Common myeloid progenitor, CD34-positive (primary cell): ENCODE measurements around the gene GUCD1.

ENCODE experiments used
- CTCF ChIA-PET: fragments of 350-600 bp; sonication (Branson Sonifier 250); formaldehyde crosslinking; loops from one replicate; lab custom pipeline; 2021; ENCODE audit warnings: antibody characterized with exemption; lab: Charles Lee
- POLR2A ChIA-PET: fragments of 350-600 bp; sonication (Branson Sonifier 250); formaldehyde crosslinking; loops from one replicate; lab custom pipeline; 2021; ENCODE audit warnings: antibody characterized with exemption; lab: Charles Lee
- DNase-seq, 3 donors: peaks; one replicate each; pipeline versions ENCODE4 v3.0.0 to v3.0.0-alpha.2; 2013
- H3K27ac ChIP-seq, 2 experiments: 1 replicate in 1 of 2; 2 replicates in 1 of 2; pipeline ENCODE4 v1.7.0; 2013; ENCODE audit warnings: inconsistent platforms in 2 of 2, low read length in 2 of 2, mild to moderate bottlenecking in 2 of 2, low read depth in 1 of 2, moderate library complexity in 1 of 2; ENCODE audit not compliant: severe bottlenecking in 2 of 2, insufficient read depth in 1 of 2, poor library complexity in 1 of 2
- H3K27me3 ChIP-seq, 5 experiments: replicated peaks in 2 of 5; 1 replicate in 3 of 5; 2 replicates in 2 of 5; pipeline versions ENCODE4 v1.6.1 to v1.7.0; 2013; ENCODE audit warnings: low read length in 4 of 5, mild to moderate bottlenecking in 2 of 5, moderate library complexity in 2 of 5, inconsistent platforms in 1 of 5; ENCODE audit not compliant: insufficient read depth in 5 of 5, control insufficient read depth in 4 of 5
- H3K36me3 ChIP-seq, 4 experiments: 1 replicate in 2 of 4; 2 replicates in 2 of 4; pipeline versions ENCODE4 v1.6.1 to v1.7.0; 2013; ENCODE audit warnings: low read length in 3 of 4, control low read depth in 1 of 4, mild to moderate bottlenecking in 1 of 4; ENCODE audit not compliant: control insufficient read depth in 4 of 4, insufficient read depth in 4 of 4
- H3K4me1 ChIP-seq, 4 experiments: 1 replicate in 3 of 4; 2 replicates in 1 of 4; pipeline versions ENCODE4 v1.6.1 to v1.7.1; 2013; ENCODE audit warnings: low read length in 3 of 4, mild to moderate bottlenecking in 3 of 4, control low read depth in 1 of 4, inconsistent platforms in 1 of 4, moderate library complexity in 1 of 4; ENCODE audit not compliant: control insufficient read depth in 4 of 4, insufficient read depth in 4 of 4; ENCODE audit errors: control extremely low read depth in 1 of 4
- H3K4me3 ChIP-seq, 7 experiments: 1 replicate in 4 of 7; 2 replicates in 3 of 7; pipeline versions ENCODE4 v1.5.1 to v1.7.0; 2013; ENCODE audit warnings: mild to moderate bottlenecking in 7 of 7, low read length in 6 of 7, moderate library complexity in 6 of 7, inconsistent platforms in 2 of 7, low read depth in 2 of 7, control low read depth in 1 of 7; ENCODE audit not compliant: insufficient read depth in 4 of 7, control insufficient read depth in 1 of 7; ENCODE audit errors: extremely low read depth in 1 of 7
- H3K9me3 ChIP-seq, 5 experiments: 1 replicate in 4 of 5; 2 replicates in 1 of 5; pipeline versions ENCODE4 v1.6.1 to v1.7.1; 2013; ENCODE audit warnings: low read length in 4 of 5, mild to moderate bottlenecking in 2 of 5, inconsistent platforms in 1 of 5, low read depth in 1 of 5, moderate library complexity in 1 of 5; ENCODE audit not compliant: control insufficient read depth in 4 of 5, insufficient read depth in 2 of 5; ENCODE audit errors: control extremely low read depth in 1 of 5
- WGBS: methylation state at CpG from one replicate; pipeline ENCODE4 v1.1.5; 2013; ENCODE audit not compliant: insufficient coverage; 5-methylcytosine and 5-hydroxymethylcytosine counted together

Gene GUCD1

DNA sequence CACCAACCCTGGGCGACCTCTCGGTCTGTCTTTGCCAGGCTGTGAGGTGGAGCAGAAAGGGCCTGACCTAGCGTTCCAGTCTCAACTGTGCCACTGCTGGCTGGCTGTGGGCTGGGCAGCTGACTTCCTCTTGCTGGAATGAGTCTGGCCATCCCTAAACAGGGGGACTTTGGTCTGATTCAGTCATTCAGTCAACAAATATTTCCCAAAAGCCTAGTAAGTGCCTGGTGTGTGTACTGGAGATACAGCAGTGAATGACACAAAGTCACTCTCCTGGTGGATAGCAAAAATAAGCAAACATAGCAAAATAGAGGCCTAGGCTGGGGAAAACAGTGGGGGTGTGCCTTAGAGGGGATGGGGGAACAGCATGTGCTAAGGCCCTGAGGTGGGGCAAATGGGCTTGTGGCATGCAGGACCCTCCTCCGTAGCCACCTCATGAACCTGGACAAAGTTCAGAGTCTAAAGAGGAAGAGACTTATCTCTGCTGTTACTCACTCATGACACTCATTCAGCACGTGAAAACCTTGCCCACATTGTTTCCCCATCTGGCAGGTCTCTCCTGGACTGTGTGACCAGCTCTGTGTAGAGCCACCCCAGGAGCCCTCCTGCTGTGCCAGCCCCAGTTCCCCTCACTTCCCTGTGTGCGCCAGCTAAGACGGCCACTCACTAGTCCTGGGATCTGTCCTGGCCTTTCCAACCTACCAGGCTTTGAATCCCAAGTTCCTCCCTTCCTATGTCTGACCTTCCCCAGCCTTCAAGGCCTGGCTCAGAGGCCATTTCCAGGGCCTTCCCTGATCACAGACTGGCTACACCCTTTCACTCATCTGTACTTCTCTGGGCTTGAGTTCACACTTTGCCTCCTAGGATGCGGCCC, 4.7 kb downstream of the GUCD1 start:
- H3K27ac ChIP-seq = peak overlapping the region; percentile 27 to 47
- ChIA-PET CTCF (interaction anchor here (0.8 to 1.0 kb wide), 2 partner anchors 28 to 126 kb away, joined by 3 to 4 read pairs; no protein-coding TSS in a partner anchor), POLR2A (no interaction called here)
- DNase-seq = peak in 2 of 3 donors; percentile 11 to 38
- H3K27me3 ChIP-seq = no peaks in the 10 kb centered on the region
- WGBS = 80% methylated on average over 8 of the region's 8 CpGs
- H3K9me3 ChIP-seq = no peaks in the 10 kb centered on the region
- peaks cover 13 to 43% (median 35%) of the 10 kb centered on the region in 4 experiments for H3K4me1 ChIP-seq
- H3K36me3 ChIP-seq = peaks cover 2 to 46% (median 34%) of the 10 kb centered on the region in 4 experiments
- no peak overlapping the region for H3K4me3 ChIP-seq

DNA sequence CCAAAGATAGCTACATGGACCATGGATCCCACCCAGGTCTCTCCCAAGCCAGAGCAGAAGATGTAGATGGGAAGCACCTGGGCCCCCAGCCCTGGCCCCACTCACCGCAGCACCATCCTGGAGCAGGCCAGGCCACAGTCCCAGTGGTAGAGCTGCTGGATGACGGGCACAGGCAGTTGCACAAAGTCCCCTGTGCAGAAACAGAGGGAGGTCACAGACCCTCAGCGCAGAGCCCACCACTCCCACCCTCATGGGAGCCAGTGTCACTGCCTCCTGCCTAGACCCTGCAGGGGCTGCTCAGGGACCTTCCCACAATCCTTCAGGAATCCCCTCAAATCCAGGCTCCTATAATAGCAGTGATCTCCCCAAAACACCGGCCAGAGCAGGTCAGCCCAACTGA, 6.1 kb downstream of the GUCD1 start:
- peaks cover 3 to 61% (median 42%) of the 10 kb centered on the region in 4 experiments for H3K36me3 ChIP-seq
- H3K4me3 ChIP-seq = no peak overlapping the region
- POLR2A ChIA-PET = no interaction called here
- peaks cover 9 to 35% (median 29%) of the 10 kb centered on the region in 4 experiments for H3K4me1 ChIP-seq
- H3K27ac ChIP-seq = no peak overlapping the region
- 95% methylated on average over 4 of the region's 4 CpGs for WGBS
- H3K9me3 ChIP-seq = no peaks in the 10 kb centered on the region
- CTCF ChIA-PET = interaction anchor here (0.8 to 1.1 kb wide), 2 partner anchors 21 to 225 kb away, joined by 3 read pairs; no protein-coding TSS in a partner anchor
- H3K27me3 ChIP-seq = no peaks in the 10 kb centered on the region
- DNase-seq = no peak

- Histone ChIP-seq H3K4me1 (peaks cover 0 to 24% (median 19%) of the 10 kb centered on the region in 4 experiments), H3K27me3 (no peaks in the 10 kb centered on the region), H3K9me3 (no peaks in the 10 kb centered on the region), H3K36me3 (peaks cover 11 to 84% (median 61%) of the 10 kb centered on the region in 4 experiments), H3K4me3 (no peak overlapping the region), H3K27ac (peak overlapping the region in 1 of 2 experiments; percentile 28)
- ChIA-PET POLR2A (no interaction called here), CTCF (interaction anchor here (1.3 to 1.8 kb wide), 2 partner anchors 13 to 18 kb away, joined by 4 to 6 read pairs; no protein-coding TSS in a partner anchor)
- WGBS = 99% methylated on average over 11 of the region's 11 CpGs
- no peak for DNase-seq
Measured at GRCh38 chr22:24543679-24544243, 11.2 kb downstream of the GUCD1 start.

DNA sequence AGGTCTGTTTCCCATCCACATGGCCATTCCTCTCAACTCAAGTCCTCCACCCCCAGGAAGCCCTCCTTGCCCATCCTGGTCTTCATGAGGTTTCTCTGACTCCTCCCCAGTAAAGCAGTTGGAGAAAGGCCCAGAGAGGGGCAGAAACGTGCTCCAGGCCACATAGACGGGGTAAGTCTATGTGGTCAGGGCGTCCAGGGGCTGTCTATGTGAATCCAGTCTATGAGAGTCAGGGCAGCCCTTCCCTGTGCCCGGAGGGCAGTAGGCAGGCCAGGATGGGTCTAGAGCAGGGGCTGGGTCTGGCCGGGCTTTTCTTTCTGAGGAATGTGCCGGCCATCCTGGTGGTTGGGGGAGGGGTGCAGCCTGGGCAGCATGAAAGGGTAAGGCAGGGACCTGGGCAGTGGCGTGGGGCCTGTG, 11.7 kb downstream of the GUCD1 start:
- 97% methylated on average over 5 of the region's 7 CpGs for WGBS
- no peaks in the 10 kb centered on the region for H3K27me3 ChIP-seq
- peak overlapping the region in 1 of 2 experiments; percentile 28 for H3K27ac ChIP-seq
- ChIA-PET POLR2A (no interaction called here), CTCF (interaction anchor here (7.4 kb wide), 1 partner anchor 16 kb away, joined by 73 read pairs; no protein-coding TSS in a partner anchor)
- H3K36me3 ChIP-seq = peaks cover 11 to 78% (median 56%) of the 10 kb centered on the region in 4 experiments
- no peaks in the 10 kb centered on the region for H3K9me3 ChIP-seq
- peaks cover 0 to 24% (median 19%) of the 10 kb centered on the region in 4 experiments for H3K4me1 ChIP-seq
- H3K4me3 ChIP-seq = no peak overlapping the region
- DNase-seq = no peak

- peak in 2 of 3 donors; percentile 61 to 65 for DNase-seq
- Histone ChIP-seq H3K27ac (peak overlapping the region in 1 of 2 experiments; percentile 49), H3K4me1 (peaks cover 0 to 24% (median 19%) of the 10 kb centered on the region in 4 experiments), H3K9me3 (no peaks in the 10 kb centered on the region), H3K4me3 (no peak overlapping the region), H3K27me3 (no peaks in the 10 kb centered on the region), H3K36me3 (peaks cover 11 to 73% (median 51%) of the 10 kb centered on the region in 4 experiments)
- ChIA-PET CTCF (interaction anchor here (1.3 to 7.4 kb wide), 2 partner anchors 10 to 16 kb away, joined by 8 to 73 read pairs; no protein-coding TSS in a partner anchor), POLR2A (no interaction called here)
- WGBS = 66% methylated on average over 3 of the region's 9 CpGs
Measured at GRCh38 chr22:24542641-24543040, 12.3 kb downstream of the GUCD1 start.

DNA sequence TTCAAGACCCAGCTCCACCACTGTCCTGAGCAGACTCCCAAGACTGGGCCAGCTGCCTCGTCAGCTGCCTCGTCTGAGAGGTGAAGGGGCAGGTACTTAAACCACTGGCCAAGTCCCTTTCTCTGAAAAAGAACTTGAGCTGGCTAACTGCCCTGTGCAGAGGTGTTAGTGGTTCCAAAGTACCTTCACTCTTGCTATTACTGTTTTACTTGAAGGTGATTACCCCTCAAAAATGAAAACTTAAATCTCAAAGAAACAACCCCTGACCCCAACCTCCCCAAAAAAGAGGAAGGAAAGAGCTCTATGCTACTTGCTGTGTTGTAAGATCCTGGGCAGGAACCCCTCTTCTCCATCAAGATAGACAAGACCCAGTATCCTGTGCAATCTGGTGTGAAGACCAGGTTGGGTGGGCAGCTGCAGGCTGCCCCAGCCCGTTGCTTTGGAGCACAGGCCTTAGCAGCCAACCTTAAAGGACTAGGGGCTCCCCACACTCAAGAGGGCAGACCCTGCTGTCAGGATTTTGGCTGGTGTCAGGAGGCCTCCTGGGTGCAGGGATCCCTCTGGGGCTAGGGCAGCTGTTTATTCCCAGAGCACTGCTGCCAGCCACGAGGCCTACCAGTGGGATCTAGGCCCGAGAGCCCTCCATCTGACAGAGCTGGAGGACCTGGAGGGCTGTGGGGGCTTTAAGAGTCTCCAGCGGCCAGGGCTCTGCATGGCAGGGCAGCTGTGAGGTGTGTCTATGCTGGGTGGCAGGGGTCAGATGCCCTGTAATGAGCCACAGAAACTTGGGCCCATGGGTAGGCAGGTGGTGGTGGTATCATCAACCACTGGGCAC, 13.0 kb downstream of the GUCD1 start:
- H3K36me3 ChIP-seq = peaks cover 11 to 65% (median 43%) of the 10 kb centered on the region in 4 experiments
- no peaks in the 10 kb centered on the region for H3K9me3 ChIP-seq
- ChIA-PET POLR2A (interaction anchor here (1.1 kb wide), 1 partner anchor 13 kb away, joined by 6 read pairs; the partner anchor contains the start of gene GUCD1), CTCF (interaction anchor here (1.2 to 7.4 kb wide), 3 partner anchors 11 to 20 kb away, joined by 3 to 73 read pairs (median 8); no protein-coding TSS in a partner anchor)
- H3K4me1 ChIP-seq = peaks cover 0 to 24% (median 19%) of the 10 kb centered on the region in 4 experiments
- H3K27me3 ChIP-seq = no peaks in the 10 kb centered on the region
- H3K4me3 ChIP-seq = no peak overlapping the region
- 43% methylated on average over 4 of the region's 6 CpGs for WGBS
- peak overlapping the region in 1 of 2 experiments; percentile 49 for H3K27ac ChIP-seq
- DNase-seq = peak in 2 of 3 donors; percentile 68 to 72
